Midbrain (tissue), 1 donor: ENCODE measurements around the gene SLC22A1.

Experiments used
- DNase-seq: peaks from one replicate; lab custom pipeline; 2025; lab: John Stamatoyannopoulos, UW

The SLC22A1 gene

GRCh38 chr6:160173806-160174527 lies 52.4 kb downstream of the SLC22A1 start:
- DNase-seq = no peak

- no peak for DNase-seq
Observed at GRCh38 chr6:160174681-160175080, 53.1 kb downstream of the SLC22A1 start.

GRCh38 chr6:160177220-160177619 lies 55.6 kb downstream of the SLC22A1 start:
- no peak for DNase-seq

GRCh38 chr6:160178271-160178670 lies 56.7 kb downstream of the SLC22A1 start:
- DNase-seq = no peak

GRCh38 chr6:160180706-160181105 lies 59.1 kb downstream of the SLC22A1 start:
- DNase-seq = no peak

GRCh38 chr6:160188773-160189172 lies 67.2 kb downstream of the SLC22A1 start:
- DNase-seq = no peak

GRCh38 chr6:160190081-160190480 lies 68.5 kb downstream of the SLC22A1 start:
- no peak for DNase-seq

GRCh38 chr6:160190973-160191372 lies 69.4 kb downstream of the SLC22A1 start:
- DNase-seq = no peak

- DNase-seq = no peak
Observed at GRCh38 chr6:160192840-160193239, 71.2 kb downstream of the SLC22A1 start.

- no peak for DNase-seq
Observed at GRCh38 chr6:160194808-160195207, 73.2 kb downstream of the SLC22A1 start.

GRCh38 chr6:160197662-160198061 lies 76.0 kb downstream of the SLC22A1 start:
- DNase-seq = no peak

- no peak for DNase-seq
Observed at GRCh38 chr6:160198606-160199211, 77.1 kb downstream of the SLC22A1 start.

- no peak for DNase-seq
Observed at GRCh38 chr6:160201061-160201460, 79.4 kb downstream of the SLC22A1 start.

GRCh38 chr6:160202411-160202810 lies 80.8 kb downstream of the SLC22A1 start:
- DNase-seq = no peak

- no peak for DNase-seq
Observed at GRCh38 chr6:160203076-160203475, 81.5 kb downstream of the SLC22A1 start.

- no peak for DNase-seq
Observed at GRCh38 chr6:160203522-160203921, 81.9 kb downstream of the SLC22A1 start.

- no peak for DNase-seq
Observed at GRCh38 chr6:160203953-160204352, 82.3 kb downstream of the SLC22A1 start.

- DNase-seq = no peak
Observed at GRCh38 chr6:160204710-160205109, 83.1 kb downstream of the SLC22A1 start.

GRCh38 chr6:160207618-160208017 lies 86.0 kb downstream of the SLC22A1 start:
- DNase-seq = no peak
